ENCODE data around the gene GJC3. TPM values are rescaled to one million over a fixed set of nuclear protein-coding genes. Genes with fewer than 3 reads are reported as not detected.
"Not testable (repeated sequence)": the region's sequence is repeated elsewhere in the genome, so short reads cannot be mapped to it uniquely, and the experiment has no call there.

GJC3 gene
- total RNA-seq, 3 donors from 2014 or later: 0.80 to 25.6 (median 6.6) TPM

DNA sequence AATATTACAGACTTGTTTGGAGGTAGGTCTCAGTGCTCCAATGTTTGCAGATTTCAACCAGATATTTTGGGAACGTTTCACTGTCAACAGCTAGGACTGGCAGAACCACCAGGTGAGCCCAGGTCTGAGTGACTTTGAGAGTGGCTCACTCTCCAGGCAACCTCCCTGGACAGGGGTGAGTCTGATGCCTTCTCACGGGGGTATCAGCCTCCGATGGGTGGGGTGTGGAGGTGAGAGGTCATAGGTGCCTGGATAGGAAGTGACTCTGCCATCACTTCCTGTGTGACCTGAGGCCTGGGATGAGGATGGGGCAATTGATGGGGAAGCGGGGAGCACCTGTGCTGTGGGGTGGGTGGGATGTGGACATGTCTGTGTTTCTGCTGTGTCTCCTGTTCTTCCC lies 41.8 kb upstream of the GJC3 start:
- Histone ChIP-seq H3K4me1 (no peaks in the 10 kb centered on the region), H3K27me3 (no peaks in the 10 kb centered on the region), H3K9me3 (no peaks in the 10 kb centered on the region), H3K4me3 (peak overlapping the region in 2 of 3 donors; percentile 61 to 67), H3K27ac (peak overlapping the region; percentile 10 to 67), H3K36me3 (no peaks in the 10 kb centered on the region)
- no peak for DNase-seq (ENCODE audit: low spot score in 2 of 2)
- TF ChIP-seq CTCF (IDR thresholded peaks at IDR 0.05) (no peak), POLR2AphosphoS5 (IDR thresholded peaks at IDR 0.05) (no peak), POLR2A (IDR thresholded peaks at IDR 0.05) (no peak)
- intact Hi-C loops (cut with DNase I; ENCODE audit: low total_unique reads): no loop called here

- DNase-seq (ENCODE audit: low spot score in 2 of 2); intact Hi-C loops (cut with DNase I; ENCODE audit: low total_unique reads); H3K9me3 ChIP-seq; H3K4me1 ChIP-seq; H3K36me3 ChIP-seq; H3K27me3 ChIP-seq: not testable (repeated sequence)
- peak overlapping the region; percentile 1 to 38 for H3K27ac ChIP-seq
- peak overlapping the region in 1 of 3 donors; percentile 48 for H3K4me3 ChIP-seq
Observed at GRCh38 chr7:99969813-99970212, 40.4 kb upstream of the GJC3 start.

GRCh38 chr7:99969298-99969697 lies 39.9 kb upstream of the GJC3 start:
- intact Hi-C loops (cut with DNase I; ENCODE audit: low total_unique reads): no loop called here
- no peak for DNase-seq (ENCODE audit: low spot score in 2 of 2)

GRCh38 chr7:99958564-99959227 lies 29.3 kb upstream of the GJC3 start:
- Histone ChIP-seq H3K4me3 (no peak overlapping the region), H3K9me3 (no peaks in the 10 kb centered on the region), H3K4me1 (no peaks in the 10 kb centered on the region), H3K27ac (peak overlapping the region in 1 of 2 donors; percentile 15), H3K27me3 (peaks cover 0 to 10% of the 10 kb centered on the region in 2 donors), H3K36me3 (no peaks in the 10 kb centered on the region)
- DNase-seq (ENCODE audit: low spot score in 2 of 2): no peak
- intact Hi-C loops (cut with DNase I; ENCODE audit: low total_unique reads): no loop called here
- no peak for TF ChIP-seq CTCF (IDR thresholded peaks at IDR 0.05)
- TF ChIP-seq POLR2AphosphoS5 (IDR thresholded peaks at IDR 0.05): no peak
- TF ChIP-seq POLR2A (IDR thresholded peaks at IDR 0.05): no peak

More at GRCh38 chr7:99969298-99969697, 39.9 kb upstream of the GJC3 start:
- Histone ChIP-seq H3K4me3 (no peak overlapping the region), H3K27me3 (peaks cover 0 to 3% of the 10 kb centered on the region in 2 donors), H3K9me3 (no peaks in the 10 kb centered on the region), H3K36me3 (no peaks in the 10 kb centered on the region), H3K27ac (no peak overlapping the region), H3K4me1 (no peaks in the 10 kb centered on the region)
- TF ChIP-seq CTCF (IDR thresholded peaks at IDR 0.05) (no peak), POLR2A (IDR thresholded peaks at IDR 0.05) (no peak), POLR2AphosphoS5 (IDR thresholded peaks at IDR 0.05) (no peak)

DNA sequence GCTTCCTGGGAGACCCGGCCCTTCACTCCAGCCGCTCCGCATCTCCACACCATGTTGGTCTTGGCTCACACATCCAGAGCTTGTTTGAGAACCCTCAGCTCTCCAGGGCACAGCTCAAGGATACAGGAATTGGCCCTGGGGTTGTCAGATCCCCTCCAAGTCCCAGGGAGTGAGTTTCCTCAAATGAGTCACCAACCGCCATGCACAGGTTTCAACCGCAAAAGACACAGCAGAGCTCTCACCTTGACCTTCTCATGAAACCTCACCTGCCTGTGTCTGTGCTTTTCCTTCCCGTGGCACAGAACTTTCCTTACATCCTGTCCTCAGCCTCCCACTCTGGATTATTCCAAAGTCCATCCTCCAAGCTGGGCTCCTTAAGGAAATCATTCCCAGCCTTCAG lies 25.8 kb upstream of the GJC3 start:
- DNase-seq (ENCODE audit: low spot score in 2 of 2): peak; percentile 79 to 84
- H3K4me3 ChIP-seq: peak overlapping the region in 1 of 3 donors; percentile 11
- H3K4me1 ChIP-seq: peaks cover 0 to 3% of the 10 kb centered on the region in 2 donors
- no peaks in the 10 kb centered on the region for H3K36me3 ChIP-seq
- intact Hi-C loops (cut with DNase I; ENCODE audit: low total_unique reads): no loop called here
- H3K27ac ChIP-seq: peak overlapping the region; percentile 86 to 92
- no peaks in the 10 kb centered on the region for H3K27me3 ChIP-seq
- TF ChIP-seq POLR2AphosphoS5 (IDR thresholded peaks at IDR 0.05): peak in 2 of 3 donors; percentile 47 to 76
- no peak for TF ChIP-seq CTCF (IDR thresholded peaks at IDR 0.05)
- TF ChIP-seq POLR2A (IDR thresholded peaks at IDR 0.05): no peak
- H3K9me3 ChIP-seq: peaks cover 0 to 4% of the 10 kb centered on the region in 2 donors

DNA sequence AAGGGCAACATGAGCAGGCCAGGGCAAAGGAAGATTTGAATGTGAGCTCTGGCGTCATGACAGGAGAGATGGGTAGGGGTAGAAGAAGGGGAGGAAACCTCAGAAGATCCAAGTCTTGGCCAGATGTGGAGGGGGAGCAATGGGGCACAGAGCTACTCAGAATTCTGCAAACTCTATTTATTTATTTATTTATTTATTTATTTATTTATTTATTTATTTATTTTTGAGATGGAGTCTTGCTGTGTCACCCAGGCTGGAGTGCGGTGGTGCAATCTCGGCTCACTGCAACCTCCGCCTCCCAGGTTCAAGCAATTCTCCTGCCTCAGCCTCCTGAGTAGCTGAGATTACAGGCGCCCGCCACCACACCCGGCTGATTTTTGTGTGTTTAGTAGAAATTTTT lies 25.2 kb upstream of the GJC3 start:
- H3K9me3 ChIP-seq; H3K27me3 ChIP-seq; H3K4me1 ChIP-seq; DNase-seq (ENCODE audit: low spot score in 2 of 2); intact Hi-C loops (cut with DNase I; ENCODE audit: low total_unique reads); H3K36me3 ChIP-seq: not testable (repeated sequence)
- peak overlapping the region; percentile 86 to 92 for H3K27ac ChIP-seq
- peak overlapping the region in 1 of 3 donors; percentile 11 for H3K4me3 ChIP-seq
